K562 (cell line): Measurements from ENCODE around the gene PLEKHM3. TPM values are rescaled to one million over a fixed set of nuclear protein-coding genes. Genes with fewer than 3 reads are reported as not detected.

Experiments
- ATAC-seq: fragments of 200-7000 bp; cut with Tn5 transposase; 3 replicates; pipeline ENCODE4 v1.9.1; 2020; ENCODE audit warnings: moderate library complexity
- BruUV-seq: library from RNA; stranded (reverse); fragments of 400-500 nt; replicated peaks from 2 replicates; lab custom pipeline; 2021; lab: Mats Ljungman, UMichigan
- CTCF ChIA-PET: fragments of 300-600 bp; formaldehyde crosslinking; extraction: SDS; loops from one replicate; lab custom pipeline; 2021; ENCODE audit warnings: low intra/inter-chr PET ratio; lab: Yijun Ruan, JAX
- POLR2A ChIA-PET: fragments of 300-600, 350-650 bp; sonication (Branson Sonifier 250); formaldehyde crosslinking; extraction: SDS; loops from one replicate; lab custom pipeline; 2021; ENCODE audit warnings: antibody characterized with exemption, inconsistent platforms; lab: Yijun Ruan, JAX
- DNase-seq, 4 experiments: peaks; one replicate each; pipeline versions ENCODE4 v3.0.0 to v3.0.0-alpha.2; 2011 to 2018; ENCODE audit warnings: low spot score in 3 of 4, mixed read lengths in 3 of 4; ENCODE audit errors: extremely low read depth in 1 of 4
- FAIRE-seq: peaks from 2 replicates; lab custom pipeline; 2011; peaks lifted over from hg19 to GRCh38; lab: Jason Lieb, UNC
- H2AFZ ChIP-seq: 2 replicates; pipeline ENCODE4 v1.6.0; 2011; ENCODE audit warnings: low read depth, low read length, control low read depth, inconsistent platforms
- H3K27ac ChIP-seq: fragments of 200-600 bp; 3 replicates; pipeline ENCODE4 v1.8.0; 2011; ENCODE audit warnings: low read depth, mild to moderate bottlenecking, control low read depth, inconsistent platforms, low read length, moderate library complexity, mixed read lengths; ENCODE audit errors: extremely low read depth
- H3K27me3 ChIP-seq, 2 experiments: fragments of 300-600 bp in 1 of 2; 2 replicates in 1 of 2; 3 replicates in 1 of 2; pipeline versions ENCODE4 v1.6.0 to v1.8.0; 2011; ENCODE audit warnings: inconsistent platforms in 2 of 2, low read length in 2 of 2, mild to moderate bottlenecking in 1 of 2, mixed read lengths in 1 of 2, moderate library complexity in 1 of 2; ENCODE audit not compliant: control insufficient read depth in 2 of 2, insufficient read depth in 2 of 2
- H3K36me3 ChIP-seq: fragments of 300-600 bp; 3 replicates; pipeline ENCODE4 v1.8.0; 2011; ENCODE audit warnings: mild to moderate bottlenecking, low read length, inconsistent platforms; ENCODE audit not compliant: control insufficient read depth, insufficient read depth
- H3K4me1 ChIP-seq, 2 experiments: fragments of 200-600 bp in 1 of 2; replicated peaks in 1 of 2; 2 replicates in 1 of 2; 3 replicates in 1 of 2; pipeline versions ENCODE4 v1.5.1 to v1.8.0; 2011; ENCODE audit warnings: inconsistent platforms in 2 of 2, low read length in 2 of 2, mild to moderate bottlenecking in 1 of 2, mixed read lengths in 1 of 2, moderate library complexity in 1 of 2; ENCODE audit not compliant: control insufficient read depth in 2 of 2, insufficient read depth in 2 of 2
- H3K4me2 ChIP-seq: 2 replicates; pipeline ENCODE4 v1.6.1; 2011; ENCODE audit warnings: low read length, control low read depth, inconsistent platforms, mixed read lengths; ENCODE audit not compliant: insufficient read depth
- H3K4me3 ChIP-seq: fragments of 200-600 bp; sonication (generic), shearing (Covaris generic); 2 replicates; pipeline ENCODE4 v1.5.1; 2016; ENCODE audit warnings: control low read depth, inconsistent platforms
- H3K79me2 ChIP-seq: fragments of 200-600 bp; 3 replicates; pipeline ENCODE4 v1.8.0; 2011; ENCODE audit warnings: low read length, inconsistent platforms; ENCODE audit not compliant: control insufficient read depth, insufficient read depth
- H3K9ac ChIP-seq, 2 experiments: 2 replicates each; pipeline versions ENCODE4 v1.6.0 to v1.6.1; 2011; ENCODE audit warnings: low read depth in 2 of 2, low read length in 2 of 2, control low read depth in 1 of 2, inconsistent platforms in 1 of 2, mild to moderate bottlenecking in 1 of 2, mixed read lengths in 1 of 2; ENCODE audit not compliant: insufficient read depth in 1 of 2
- H3K9me1 ChIP-seq: one replicate; pipeline ENCODE4 v1.6.0; 2011; ENCODE audit warnings: inconsistent platforms, mild to moderate bottlenecking, low read length, moderate library complexity; ENCODE audit not compliant: control insufficient read depth, insufficient read depth
- H3K9me3 ChIP-seq: replicated peaks from 2 replicates; pipeline ENCODE4 v1.5.1; 2011; ENCODE audit warnings: low read depth, low read length, inconsistent platforms; ENCODE audit not compliant: control insufficient read depth, insufficient read depth
- H4K20me1 ChIP-seq: replicated peaks from 2 replicates; pipeline ENCODE4 v1.6.1; 2011; ENCODE audit warnings: low read length, inconsistent platforms, mixed read lengths; ENCODE audit not compliant: control insufficient read depth, insufficient read depth
- BRF1 ChIP-seq: IDR thresholded peaks from 3 replicates; pipeline ENCODE4 v1.6.1; 2011; ENCODE audit warnings: borderline replicate concordance, mild to moderate bottlenecking; ENCODE audit not compliant: insufficient read length; ENCODE audit errors: extremely low read depth
- E2F6 ChIP-seq, 2 experiments: IDR thresholded peaks; 2 replicates each; pipeline ENCODE4 v1.6.1; 2011; ENCODE audit warnings: borderline replicate concordance in 1 of 2, control low read depth in 1 of 2, low read depth in 1 of 2, low read length in 1 of 2, mild to moderate bottlenecking in 1 of 2, mixed read lengths in 1 of 2, moderate library complexity in 1 of 2; ENCODE audit not compliant: insufficient read depth in 1 of 2, insufficient read length in 1 of 2, poor library complexity in 1 of 2, severe bottlenecking in 1 of 2; ENCODE audit errors: extremely low read depth in 1 of 2
- MAZ ChIP-seq, 2 experiments: fragments of 450-650 bp in 1 of 2; sonication (generic) in 1 of 2; formaldehyde crosslinking; IDR thresholded peaks in 1 of 2; conservative IDR thresholded peaks in 1 of 2; 2 replicates each; pipeline versions ENCODE4 v1.4.0 to v1.5.0; 2020; ENCODE audit warnings: mild to moderate bottlenecking in 1 of 2, missing genetic modification reagents in 1 of 2
- NFIC ChIP-seq: fragments of 450-650 bp; IDR thresholded peaks from 2 replicates; pipeline ENCODE4 v1.6.1; 2017; ENCODE audit warnings: mild to moderate bottlenecking, inconsistent platforms
- POLR2AphosphoS2 ChIP-seq: IDR thresholded peaks from 2 replicates; pipeline ENCODE4 v1.6.1; 2012; ENCODE audit warnings: low read length, improper control_type of control experiment
- RFX5 ChIP-seq: IDR thresholded peaks from 2 replicates; pipeline ENCODE4 v1.6.1; 2011; ENCODE audit warnings: low read depth, mild to moderate bottlenecking, improper control_type of control experiment, low read length
- TAF1 ChIP-seq: IDR thresholded peaks from 2 replicates; pipeline ENCODE4 v1.6.1; 2011; ENCODE audit warnings: mild to moderate bottlenecking, low read length, moderate library complexity; ENCODE audit not compliant: insufficient read depth, control insufficient read depth, severe bottlenecking; ENCODE audit errors: extremely low read depth
- ZBED1 ChIP-seq: IDR thresholded peaks from 2 replicates; pipeline ENCODE4 v1.6.1; 2014
- ZNF668 ChIP-seq: fragments of 250-450 bp; sonication (Bioruptor Pico); IDR thresholded peaks from 2 replicates; pipeline ENCODE4 v1.8.0; 2022; ENCODE audit warnings: mild to moderate bottlenecking, inconsistent platforms
- WGBS: fragments of 100-300 bp; shearing (Covaris generic); methylation state at CpG from one replicate; pipeline ENCODE4 v1.1.6; 2016; ENCODE audit warnings: low coverage, mixed read lengths; ENCODE audit not compliant: insufficient coverage; ENCODE audit errors: missing lambda C conversion rate; 5-methylcytosine and 5-hydroxymethylcytosine counted together
- in situ Hi-C: fragments of 300-500 bp; cut with MboI; formaldehyde crosslinking; loops from 4 replicates; pipeline ENCODE4 v1.15.0; 2018; ENCODE audit warnings: inconsistent platforms, mixed read lengths
- intact Hi-C: fragments of 100-400 bp; cut with micrococcal nuclease; formaldehyde crosslinking; loops from 2 replicates; pipeline ENCODE4 v1.14.2; 2022
- polyA plus RNA-seq, 8 experiments: library from polyadenylated mRNA; depleted of rRNA in 4 of 8; stranded (reverse) in 5 of 8; unstranded in 3 of 8; fragments of >200 nt; fragmentation: Nextera tagmentation in 2 of 8; fragmentation: Illumina TruSeq in 1 of 8; extraction: Ambion mirVana in 2 of 8; extraction: Trizol in 1 of 8; gene quantifications; 2 replicates each; pipeline versions ENCODE4 v1.2.1 to v1.2.3, GENCODE V29; 2011 to 2014; ENCODE audit warnings: inconsistent platforms in 1 of 8, missing spikeins in 1 of 8
- total RNA-seq, 7 experiments: library from RNA; depleted of rRNA in 6 of 7; stranded (reverse); fragments of >200 nt in 6 of 7; fragmentation: Illumina TruSeq in 2 of 7; extraction: Trizol in 2 of 7; gene quantifications; 2 replicates each; pipeline versions ENCODE4 v1.2.1 to v1.2.3, GENCODE V29; 2011 to 2021; ENCODE audit warnings: low replicate concordance in 1 of 7

The PLEKHM3 gene
- total and polyA plus RNA-seq, 9 of the 15 experiments (the other 6 are each of a cell fraction or from before 2014, with no cell fraction given) = 0.24 to 1.6 (median 1.0) TPM

GRCh38 chr2:207823865-207824264 is 201.5 kb downstream of the PLEKHM3 start:
- WGBS = 44% methylated on average over 13 of the region's 13 CpGs
- BruUV-seq = no TSS peak
- in situ Hi-C loops (no loop called here), intact Hi-C loops (no loop called here)
- ATAC-seq = no peak
- H3K4me1 ChIP-seq = peaks cover 0 to 10% of the 10 kb centered on the region in 2 experiments; a peak in 3 of 5 replicates
- no peak for DNase-seq
- H3K9me3 ChIP-seq = no peaks in the 10 kb centered on the region
- H4K20me1 ChIP-seq = no peaks in the 10 kb centered on the region
- H3K27ac ChIP-seq = no peak overlapping the region
- H3K9me1 ChIP-seq = no peaks in the 10 kb centered on the region
- TF ChIP-seq RFX5 (no peak), MAZ (CRISPR knock-in tag; conservative IDR thresholded peaks at IDR 0.05 in 1 of 2, IDR thresholded peaks at IDR 0.05 in 1 of 2) (no peak), ZBED1 (no peak), ZNF668 (no peak), NFIC (no peak), POLR2AphosphoS2 (no peak), TAF1 (no peak), BRF1 (no peak), E2F6 (IDR thresholded peaks at IDR 0.05; ENCODE audit: borderline replicate concordance in 1 of 2, extremely low read depth in 1 of 2, insufficient read depth in 1 of 2, insufficient read length in 1 of 2, low read depth in 1 of 2, low read length in 1 of 2, poor library complexity in 1 of 2, severe bottlenecking in 1 of 2) (no peak)
- H3K79me2 ChIP-seq = no peaks in the 10 kb centered on the region
- FAIRE-seq = no peak
- ChIA-PET POLR2A (interaction anchor here (0.7 kb wide), 1 partner anchor 13 kb away, joined by 3 read pairs; no protein-coding TSS in a partner anchor), CTCF (no interaction called here)
- no peak overlapping the region for H3K9ac ChIP-seq
- H3K27me3 ChIP-seq = no peaks in the 10 kb centered on the region
- H3K4me2 ChIP-seq = no peak overlapping the region
- H3K36me3 ChIP-seq = no peaks in the 10 kb centered on the region
- no peak overlapping the region for H3K4me3 ChIP-seq
- H2AFZ ChIP-seq = no peak overlapping the region
